Measurements from ENCODE around the gene FGFR4. TPM values are rescaled to one million over a fixed set of nuclear protein-coding genes. Genes with fewer than 3 reads are reported as not detected.

Gene FGFR4
- total RNA-seq, 1 experiment from 2014 or later: 14.7 TPM

GRCh38 chr5:177141496-177141895 is 54.8 kb downstream of the FGFR4 start:
- H3F3A ChIP-seq (ENCODE audit: insufficient read depth, low read depth): peaks cover 4% of the 10 kb centered on the region
- POLR2A ChIA-PET (ENCODE audit: unreplicated experiment): no interaction called here
- H3K9me2 ChIP-seq (ENCODE audit: insufficient read depth): no peaks in the 10 kb centered on the region
- BruUV-seq (replicated peaks): no TSS peak
- CTCF ChIA-PET: no interaction called here
- no peak overlapping the region for H3K4me2 ChIP-seq
- intact Hi-C loops (cut with micrococcal nuclease; ENCODE audit: unreplicated experiment): no loop called here
- H3K36me3 ChIP-seq (ENCODE audit: low read depth): peaks cover 31% of the 10 kb centered on the region
- no peaks in the 10 kb centered on the region for H3K9me3 ChIP-seq (ENCODE audit: insufficient read depth, low read depth)
- no peaks in the 10 kb centered on the region for H3K27me3 ChIP-seq (ENCODE audit: insufficient read depth, low read depth)
- H3K79me2 ChIP-seq (ENCODE audit: low read depth): peaks cover 41% of the 10 kb centered on the region
- H2AFZ ChIP-seq: no peak overlapping the region
- peaks cover 11% of the 10 kb centered on the region for H4K20me1 ChIP-seq (ENCODE audit: insufficient read depth)
- DNase-seq: no peak
- H3K4me3 ChIP-seq: no peak overlapping the region
- H3K4me1 ChIP-seq (replicated peaks; ENCODE audit: insufficient read depth): no peaks in the 10 kb centered on the region
- H3K27ac ChIP-seq: no peak overlapping the region
- no peak for TF ChIP-seq CTCF (conservative IDR thresholded peaks at IDR 0.05)
- no peak for TF ChIP-seq EZH2 (IDR thresholded peaks at IDR 0.05; ENCODE audit: low read depth)

- Histone ChIP-seq H3K27ac (no peak overlapping the region), H4K20me1 (ENCODE audit: insufficient read depth) (peaks cover 6% of the 10 kb centered on the region), H3F3A (ENCODE audit: insufficient read depth, low read depth) (peaks cover 4% of the 10 kb centered on the region), H3K4me2 (no peak overlapping the region), H3K9me2 (ENCODE audit: insufficient read depth) (no peaks in the 10 kb centered on the region), H2AFZ (no peak overlapping the region), H3K79me2 (ENCODE audit: low read depth) (peaks cover 35% of the 10 kb centered on the region), H3K4me1 (replicated peaks; ENCODE audit: insufficient read depth) (no peaks in the 10 kb centered on the region), H3K36me3 (ENCODE audit: low read depth) (peaks cover 25% of the 10 kb centered on the region), H3K4me3 (no peak overlapping the region), H3K9me3 (ENCODE audit: insufficient read depth, low read depth) (no peaks in the 10 kb centered on the region), H3K27me3 (ENCODE audit: insufficient read depth, low read depth) (no peaks in the 10 kb centered on the region)
- TF ChIP-seq CTCF (conservative IDR thresholded peaks at IDR 0.05) (no peak), EZH2 (IDR thresholded peaks at IDR 0.05; ENCODE audit: low read depth) (no peak)
- intact Hi-C loops (cut with micrococcal nuclease; ENCODE audit: unreplicated experiment): no loop called here
- DNase-seq: no peak
- no TSS peak for BruUV-seq (replicated peaks)
- ChIA-PET POLR2A (ENCODE audit: unreplicated experiment) (no interaction called here), CTCF (no interaction called here)
Measured at GRCh38 chr5:177142098-177142611, 55.4 kb downstream of the FGFR4 start.

GRCh38 chr5:177142778-177143177 is 56.1 kb downstream of the FGFR4 start:
- intact Hi-C loops (cut with micrococcal nuclease; ENCODE audit: unreplicated experiment): no loop called here
- no TSS peak for BruUV-seq (replicated peaks)
- ChIA-PET POLR2A (ENCODE audit: unreplicated experiment) (no interaction called here), CTCF (no interaction called here)
- H3K9me2 ChIP-seq (ENCODE audit: insufficient read depth): no peaks in the 10 kb centered on the region
- H3K36me3 ChIP-seq (ENCODE audit: low read depth): peaks cover 19% of the 10 kb centered on the region
- no peak overlapping the region for H3K4me3 ChIP-seq
- no peak overlapping the region for H3K27ac ChIP-seq
- no peak for DNase-seq
- peaks cover 3% of the 10 kb centered on the region for H4K20me1 ChIP-seq (ENCODE audit: insufficient read depth)
- peaks cover 29% of the 10 kb centered on the region for H3K79me2 ChIP-seq (ENCODE audit: low read depth)
- H3K27me3 ChIP-seq (ENCODE audit: insufficient read depth, low read depth): no peaks in the 10 kb centered on the region
- H3K4me1 ChIP-seq (replicated peaks; ENCODE audit: insufficient read depth): no peaks in the 10 kb centered on the region
- no peak overlapping the region for H3K4me2 ChIP-seq
- H3F3A ChIP-seq (ENCODE audit: insufficient read depth, low read depth): peaks cover 4% of the 10 kb centered on the region
- H3K9me3 ChIP-seq (ENCODE audit: insufficient read depth, low read depth): no peaks in the 10 kb centered on the region
- TF ChIP-seq CTCF (conservative IDR thresholded peaks at IDR 0.05) (no peak), EZH2 (IDR thresholded peaks at IDR 0.05; ENCODE audit: low read depth) (no peak)
- no peak overlapping the region for H2AFZ ChIP-seq
